ENCODE data around the gene PVALEF. TPM values are rescaled to one million over a fixed set of nuclear protein-coding genes. Genes with fewer than 3 reads are reported as not detected.

The PVALEF gene
- total RNA-seq, 4 donors from 2014 or later = not detected

DNA sequence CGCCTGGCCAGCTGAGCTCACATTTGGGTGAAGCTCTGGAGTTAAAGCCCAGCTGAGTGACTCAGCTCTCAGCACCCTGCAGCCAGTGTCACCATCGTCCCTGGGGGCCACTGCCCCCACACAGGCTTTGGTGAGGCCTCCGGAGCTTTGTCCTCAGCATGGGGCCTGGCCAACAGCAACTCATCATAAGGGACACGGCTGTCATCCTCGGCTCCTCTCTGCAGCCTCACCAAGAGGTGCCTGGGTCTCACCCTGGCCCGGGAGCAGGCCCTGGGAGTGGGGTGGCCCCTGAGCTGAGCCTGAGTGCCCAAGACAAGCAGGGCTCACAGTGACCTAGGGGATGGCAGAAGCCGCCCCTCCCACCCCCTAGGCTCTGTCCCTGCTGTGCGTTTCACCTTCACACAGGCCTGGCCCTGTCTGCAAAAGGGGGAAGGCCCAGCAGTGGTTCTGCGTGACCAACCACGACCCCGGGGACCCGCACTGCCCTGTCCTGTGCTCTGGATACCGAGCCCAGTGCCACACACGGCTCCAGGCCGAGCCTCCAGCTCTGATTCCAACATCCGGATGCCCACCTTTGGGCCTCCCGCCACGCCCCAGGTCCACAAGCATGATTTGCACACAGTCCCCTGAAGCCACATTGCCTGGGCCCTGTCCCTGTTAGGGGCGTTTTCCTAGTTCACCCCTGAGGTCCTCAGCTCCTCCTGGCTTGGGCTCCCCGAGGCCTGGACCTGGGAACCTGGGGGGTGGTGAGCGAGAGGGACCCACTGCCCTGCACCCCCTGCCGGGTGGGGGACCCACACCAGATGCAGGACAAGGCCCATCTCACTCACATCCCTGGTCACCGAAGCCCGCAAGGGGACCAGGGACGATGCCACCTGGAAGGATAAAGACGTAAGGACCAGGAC lies 22.5 kb downstream of the PVALEF start:
- in situ Hi-C loops (cut with MboI; ENCODE audit: low sequenced_read_pairs in 4 of 4) (no loop called here), intact Hi-C loops (cut with DNase I; ENCODE audit: low total_unique reads) (no loop called here)
- DNase-seq (no peak), ATAC-seq (no peak)
- Histone ChIP-seq H3K27ac (no peak overlapping the region), H3K4me3 (no peak overlapping the region), H3K4me1 (no peaks in the 10 kb centered on the region), H3K36me3 (no peaks in the 10 kb centered on the region), H3K27me3 (peaks cover 0 to 3% (median 0%) of the 10 kb centered on the region in 3 donors), H3K9me3 (no peaks in the 10 kb centered on the region)
- TF ChIP-seq, protein P1, sequence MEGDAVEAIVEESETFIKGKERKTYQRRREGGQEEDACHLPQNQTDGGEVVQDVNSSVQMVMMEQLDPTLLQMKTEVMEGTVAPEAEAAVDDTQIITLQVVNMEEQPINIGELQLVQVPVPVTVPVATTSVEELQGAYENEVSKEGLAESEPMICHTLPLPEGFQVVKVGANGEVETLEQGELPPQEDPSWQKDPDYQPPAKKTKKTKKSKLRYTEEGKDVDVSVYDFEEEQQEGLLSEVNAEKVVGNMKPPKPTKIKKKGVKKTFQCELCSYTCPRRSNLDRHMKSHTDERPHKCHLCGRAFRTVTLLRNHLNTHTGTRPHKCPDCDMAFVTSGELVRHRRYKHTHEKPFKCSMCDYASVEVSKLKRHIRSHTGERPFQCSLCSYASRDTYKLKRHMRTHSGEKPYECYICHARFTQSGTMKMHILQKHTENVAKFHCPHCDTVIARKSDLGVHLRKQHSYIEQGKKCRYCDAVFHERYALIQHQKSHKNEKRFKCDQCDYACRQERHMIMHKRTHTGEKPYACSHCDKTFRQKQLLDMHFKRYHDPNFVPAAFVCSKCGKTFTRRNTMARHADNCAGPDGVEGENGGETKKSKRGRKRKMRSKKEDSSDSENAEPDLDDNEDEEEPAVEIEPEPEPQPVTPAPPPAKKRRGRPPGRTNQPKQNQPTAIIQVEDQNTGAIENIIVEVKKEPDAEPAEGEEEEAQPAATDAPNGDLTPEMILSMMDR (IDR thresholded peaks at IDR 0.05 in 4 of 5, conservative IDR thresholded peaks at IDR 0.05 in 1 of 5) = no peak

DNA sequence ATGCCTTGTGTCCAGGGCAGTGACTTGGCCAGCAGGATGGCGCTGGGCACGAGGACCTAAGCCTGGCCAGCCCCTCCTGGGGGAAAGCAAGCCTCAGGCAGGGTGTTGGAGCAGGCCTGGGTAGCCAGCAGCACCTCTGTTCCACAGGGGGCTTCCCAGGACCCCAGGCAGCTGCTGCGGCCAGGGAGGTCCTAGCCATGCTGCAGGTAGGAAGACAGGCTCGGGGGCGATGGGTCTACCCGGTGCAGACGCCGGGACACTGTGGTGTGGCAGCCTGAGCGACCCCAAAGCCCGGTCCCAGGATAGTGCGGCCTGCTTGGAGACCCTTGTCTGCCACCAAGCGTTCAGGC lies 23.2 kb downstream of the PVALEF start:
- in situ Hi-C loops (cut with MboI; ENCODE audit: low sequenced_read_pairs in 4 of 4) = no loop called here
- DNase-seq (no peak), ATAC-seq (no peak)
- H3K27me3 ChIP-seq = peaks cover 0 to 3% (median 0%) of the 10 kb centered on the region in 3 donors
- TF ChIP-seq, protein P1 (IDR thresholded peaks at IDR 0.05 in 4 of 5, conservative IDR thresholded peaks at IDR 0.05 in 1 of 5) = no peak
- TF ChIP-seq POLR2A (IDR thresholded peaks at IDR 0.05) = no peak
- H3K9me3 ChIP-seq = no peaks in the 10 kb centered on the region
- H3K4me3 ChIP-seq = no peak overlapping the region
- H3K27ac ChIP-seq = no peak overlapping the region
- intact Hi-C loops (cut with DNase I; ENCODE audit: low total_unique reads) = no loop called here
- no peaks in the 10 kb centered on the region for H3K4me1 ChIP-seq
- no peaks in the 10 kb centered on the region for H3K36me3 ChIP-seq

DNA sequence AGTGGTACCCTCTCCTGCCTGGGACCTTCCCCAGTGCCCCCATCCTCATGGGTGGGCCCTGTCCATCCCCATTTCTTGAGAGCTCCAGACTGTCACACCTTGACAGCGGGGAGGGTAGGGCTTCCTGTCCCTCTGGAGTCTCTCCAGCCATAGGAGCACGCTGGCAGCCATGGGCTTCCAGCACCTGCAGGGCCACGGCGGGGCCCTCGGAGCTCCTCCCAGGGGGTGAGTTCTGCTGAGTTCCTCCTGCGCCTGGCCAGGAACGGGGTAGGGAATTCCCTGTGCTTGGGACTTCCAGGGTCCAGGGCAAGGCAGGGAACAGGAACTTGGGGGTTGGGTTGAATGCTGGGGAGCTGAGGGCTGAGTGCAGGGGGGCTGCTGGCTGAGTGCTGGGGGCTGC lies 23.7 kb downstream of the PVALEF start:
- peaks cover 0 to 3% (median 0%) of the 10 kb centered on the region in 3 donors for H3K27me3 ChIP-seq
- H3K27ac ChIP-seq = no peak overlapping the region
- H3K4me3 ChIP-seq = no peak overlapping the region
- no peaks in the 10 kb centered on the region for H3K36me3 ChIP-seq
- DNase-seq (no peak), ATAC-seq (no peak)
- H3K9me3 ChIP-seq = no peaks in the 10 kb centered on the region
- in situ Hi-C loops (cut with MboI; ENCODE audit: low sequenced_read_pairs in 4 of 4) = no loop called here
- TF ChIP-seq POLR2A (IDR thresholded peaks at IDR 0.05) = no peak
- TF ChIP-seq, protein P1 (IDR thresholded peaks at IDR 0.05 in 4 of 5, conservative IDR thresholded peaks at IDR 0.05 in 1 of 5) = no peak
- H3K4me1 ChIP-seq = no peaks in the 10 kb centered on the region
- intact Hi-C loops (cut with DNase I; ENCODE audit: low total_unique reads) = no loop called here

DNA sequence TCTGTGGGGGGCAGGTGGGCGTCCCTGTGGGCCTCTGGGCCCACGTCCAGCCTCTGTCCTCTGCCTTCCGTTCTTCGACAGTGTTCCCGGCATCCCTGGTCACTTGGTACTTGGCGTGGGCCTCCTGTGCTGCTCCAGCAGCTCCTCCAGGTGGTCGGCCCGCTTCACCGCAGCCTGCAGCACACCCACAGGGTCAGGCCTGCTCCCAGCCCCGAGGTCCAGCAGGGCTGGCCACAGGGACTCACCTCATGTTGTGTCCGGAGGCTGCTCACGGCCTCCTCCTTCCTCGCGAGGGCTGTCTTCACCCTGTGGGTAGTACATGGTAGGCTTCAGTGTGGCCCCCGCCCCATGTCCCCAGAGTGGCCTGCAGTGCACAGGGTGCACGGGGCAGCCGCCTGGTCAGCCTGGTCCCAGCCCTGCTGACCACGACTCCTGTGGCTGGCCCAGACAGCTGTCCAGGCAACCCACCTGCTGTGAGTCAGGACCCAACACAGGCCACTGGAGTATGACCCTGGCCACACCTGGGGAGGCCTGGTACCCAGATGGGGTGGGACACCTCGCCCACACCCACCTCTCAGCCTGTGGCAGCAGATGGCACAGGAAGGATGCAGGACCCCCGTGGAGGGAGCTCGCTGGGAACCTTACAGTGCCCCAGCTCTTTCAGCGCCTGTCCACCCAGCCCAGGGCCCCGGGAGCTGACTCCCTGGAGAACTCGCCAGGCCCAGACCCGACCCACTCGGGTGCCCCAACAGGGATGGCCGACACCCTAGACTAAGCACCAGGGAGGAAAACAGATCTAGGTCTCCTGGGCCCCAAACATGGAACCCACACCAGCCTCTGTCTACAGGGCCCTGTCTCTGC lies 24.6 kb downstream of the PVALEF start:
- Histone ChIP-seq H3K27me3 (no peaks in the 10 kb centered on the region), H3K4me1 (no peaks in the 10 kb centered on the region), H3K36me3 (no peaks in the 10 kb centered on the region), H3K27ac (no peak overlapping the region), H3K9me3 (no peaks in the 10 kb centered on the region), H3K4me3 (no peak overlapping the region)
- in situ Hi-C loops (cut with MboI; ENCODE audit: low sequenced_read_pairs in 4 of 4) = no loop called here
- no peak for TF ChIP-seq POLR2A (IDR thresholded peaks at IDR 0.05)
- TF ChIP-seq, protein P1 (IDR thresholded peaks at IDR 0.05 in 4 of 5, conservative IDR thresholded peaks at IDR 0.05 in 1 of 5) = no peak
- no peak for DNase-seq
- intact Hi-C loops (cut with DNase I; ENCODE audit: low total_unique reads) = no loop called here
- no peak for ATAC-seq
